Esophagus muscularis mucosa (tissue), 4 donors: ENCODE data around the gene TOMM20L.
"Not testable (repeated sequence)": the region's sequence is repeated elsewhere in the genome, so short reads cannot be mapped to it uniquely, and the experiment has no call there.

Experiments used
- EP300 ChIP-seq: sonication (generic); formaldehyde crosslinking; IDR thresholded peaks from one replicate; pipeline ENCODE4 v1.6.1; 2017; ENCODE audit warnings: antibody characterized with exemption
- POLR2A ChIP-seq: fragments of 450-650 bp; IDR thresholded peaks from one replicate; pipeline ENCODE4 v1.6.1; 2017; ENCODE audit warnings: antibody characterized with exemption, moderate library complexity, mild to moderate bottlenecking, low read depth
- POLR2AphosphoS5 ChIP-seq, 2 donors: sonication (generic); formaldehyde crosslinking; IDR thresholded peaks; one replicate each; pipeline ENCODE4 v1.6.1; 2017; ENCODE audit warnings: antibody characterized with exemption in 2 of 2
- TF ChIP-seq, protein P1 (sequence below), 3 experiments: fragments of 200-600 bp in 2 of 3; fragments of 450-650 bp in 1 of 3; sonication (generic) in 2 of 3; IDR thresholded peaks; one replicate each; pipeline ENCODE4 v1.5.1; 2017 to 2019; ENCODE audit warnings: antibody characterized with exemption in 3 of 3, mild to moderate bottlenecking in 2 of 3, moderate library complexity in 1 of 3

DNA sequence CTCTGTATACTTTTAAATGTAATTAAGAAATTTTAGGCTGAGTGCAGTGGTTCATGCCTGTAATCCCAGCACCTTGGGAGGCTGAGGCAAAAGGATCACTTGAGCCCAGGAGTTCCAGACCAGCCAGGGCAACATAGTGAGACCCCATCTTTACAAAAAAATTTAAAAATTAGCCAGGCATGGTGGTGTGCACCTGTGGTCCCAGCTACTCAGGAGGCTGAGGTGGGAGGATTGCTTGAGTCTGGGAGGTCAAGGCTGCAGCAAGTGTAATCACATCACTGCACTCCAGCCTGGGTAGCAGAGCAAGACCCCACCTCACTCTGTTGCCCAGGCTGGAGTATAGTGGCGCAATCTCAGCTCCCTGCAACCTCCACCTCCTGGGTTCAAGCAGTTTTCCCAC, 33.5 kb upstream of the TOMM20L start:
- not testable (repeated sequence) for TF ChIP-seq POLR2A; POLR2AphosphoS5 (IDR thresholded peaks at IDR 0.05); EP300
- TF ChIP-seq, protein P1, sequence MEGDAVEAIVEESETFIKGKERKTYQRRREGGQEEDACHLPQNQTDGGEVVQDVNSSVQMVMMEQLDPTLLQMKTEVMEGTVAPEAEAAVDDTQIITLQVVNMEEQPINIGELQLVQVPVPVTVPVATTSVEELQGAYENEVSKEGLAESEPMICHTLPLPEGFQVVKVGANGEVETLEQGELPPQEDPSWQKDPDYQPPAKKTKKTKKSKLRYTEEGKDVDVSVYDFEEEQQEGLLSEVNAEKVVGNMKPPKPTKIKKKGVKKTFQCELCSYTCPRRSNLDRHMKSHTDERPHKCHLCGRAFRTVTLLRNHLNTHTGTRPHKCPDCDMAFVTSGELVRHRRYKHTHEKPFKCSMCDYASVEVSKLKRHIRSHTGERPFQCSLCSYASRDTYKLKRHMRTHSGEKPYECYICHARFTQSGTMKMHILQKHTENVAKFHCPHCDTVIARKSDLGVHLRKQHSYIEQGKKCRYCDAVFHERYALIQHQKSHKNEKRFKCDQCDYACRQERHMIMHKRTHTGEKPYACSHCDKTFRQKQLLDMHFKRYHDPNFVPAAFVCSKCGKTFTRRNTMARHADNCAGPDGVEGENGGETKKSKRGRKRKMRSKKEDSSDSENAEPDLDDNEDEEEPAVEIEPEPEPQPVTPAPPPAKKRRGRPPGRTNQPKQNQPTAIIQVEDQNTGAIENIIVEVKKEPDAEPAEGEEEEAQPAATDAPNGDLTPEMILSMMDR (IDR thresholded peaks at IDR 0.05) = not testable (repeated sequence)
